Hair follicular keratinocyte (primary cell): ENCODE data around the gene DFFB. TPM values are rescaled to one million over a fixed set of nuclear protein-coding genes. Genes with fewer than 3 reads are reported as not detected.

ENCODE experiments used
- total RNA-seq: library from RNA; depleted of rRNA; stranded (reverse); fragments of >200 nt; gene quantifications from 2 replicates; pipeline ENCODE4 v1.2.3, GENCODE V29; 2015

DFFB gene
- 5.6 and 6.4 TPM in 2 replicates for total RNA-seq

GRCh38 chr1:3856923-3857790 is at the start of gene DFFB, which contains the start of gene CEP104:
TSS of gene DFFB (plus strand) at chr1:3857476. CDS start at chr1:3857604, 128 bp downstream.
TSS of gene CEP104 (minus strand) at chr1:3857211. CDS start at chr1:3852407, 4,804 bp downstream.

DNA sequence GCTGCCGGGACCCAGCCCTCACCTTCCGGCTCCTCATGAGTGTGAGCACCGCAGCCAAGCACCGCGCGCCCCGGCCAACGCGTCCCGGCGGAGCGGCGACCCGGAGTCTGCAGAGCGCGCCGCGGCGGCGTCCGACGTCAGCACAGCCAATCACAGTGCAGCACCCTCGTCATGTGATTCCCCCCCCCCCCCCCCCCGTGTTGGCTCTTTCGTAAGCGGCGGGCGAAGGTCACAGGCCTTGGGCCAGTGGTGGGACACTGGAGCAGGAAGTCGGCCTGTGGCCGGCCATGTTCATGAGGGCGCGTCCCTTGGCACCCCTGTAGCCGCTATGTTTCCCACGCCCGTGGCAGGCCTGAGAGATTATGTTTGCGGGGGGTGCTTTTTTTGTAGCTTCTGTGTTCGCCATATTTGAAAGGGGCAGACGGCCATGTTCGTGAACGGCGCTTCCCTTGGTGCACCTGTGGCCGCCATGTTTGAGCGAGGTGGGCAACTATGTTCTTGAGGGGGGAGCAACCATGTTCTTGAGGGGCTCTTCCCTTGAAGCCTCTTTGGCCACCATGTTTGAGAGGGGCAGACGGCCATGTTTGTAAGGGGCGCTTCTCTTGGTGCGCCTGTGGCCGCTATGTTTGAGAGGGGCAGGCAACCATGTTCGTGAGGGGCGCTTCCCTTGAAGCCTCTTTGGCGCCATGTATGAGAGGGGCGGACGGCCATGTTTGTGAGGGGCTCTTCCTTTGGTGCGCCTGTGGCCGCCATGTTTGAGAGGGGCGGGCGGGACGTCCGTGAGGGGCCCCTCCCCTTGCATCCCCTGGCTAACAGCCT is 43.1 kb downstream of the DFFB start, which contains the start of gene C1orf174:
Gene C1orf174, minus strand, starts transcription at position 123 of the 819 bp plus-strand sequence. Its CDS starts 86 bp downstream, at position 37.

Other genes with a start within 250 kb of the DFFB start
- 1.2 and 2.4 TPM in 2 replicates for gene MEGF6, start 246.0 kb upstream of the DFFB start, total RNA-seq
- 15.2 and 19.9 TPM in 2 replicates for gene TPRG1L, start 232.5 kb upstream of the DFFB start, total RNA-seq
- 14.2 and 39.6 TPM in 2 replicates for gene WRAP73, start 207.4 kb upstream of the DFFB start, total RNA-seq
- 0.55 and 2.1 TPM in 2 replicates for gene TP73, start 205.0 kb upstream of the DFFB start, total RNA-seq
- not detected in 2 replicates for gene CCDC27, start 105.0 kb upstream of the DFFB start, total RNA-seq
- gene SMIM1, start 84.7 kb upstream of the DFFB start, total RNA-seq: 11.9 TPM in 1 of 2 replicates, not detected in the other
- gene LRRC47, start 61.0 kb upstream of the DFFB start, total RNA-seq: 32.7 and 35.5 TPM in 2 replicates
- gene CEP104, start 265 bp upstream of the DFFB start, total RNA-seq: 18.3 and 26.9 TPM in 2 replicates
- 26.0 and 34.2 TPM in 2 replicates for gene C1orf174, start 42.8 kb downstream of the DFFB start, total RNA-seq